Lower leg skin (tissue), 4 donors: Measurements from ENCODE around the gene IL33. TPM values are rescaled to one million over a fixed set of nuclear protein-coding genes. Genes with fewer than 3 reads are reported as not detected.

Experiments
- DNase-seq, 2 donors: peaks; one replicate each; pipeline ENCODE4 v3.0.0-alpha.2; 2019; ENCODE audit warnings: low spot score in 2 of 2
- H3K4me3 ChIP-seq: fragments of 200-600 bp; sonication (generic); 2 replicates; pipeline ENCODE4 v1.5.1; 2017; ENCODE audit warnings: mild to moderate bottlenecking, low read depth; ENCODE audit not compliant: poor library complexity, severe bottlenecking
- POLR2A ChIP-seq, 2 donors: fragments of 450-650 bp; IDR thresholded peaks; one replicate each; pipeline ENCODE4 v1.6.1; 2016 to 2017; ENCODE audit warnings: antibody characterized with exemption in 2 of 2, mild to moderate bottlenecking in 1 of 2, moderate library complexity in 1 of 2
- WGBS, 2 donors: methylation state at CpG; one replicate each; pipeline ENCODE4 v1.1.5; 2018; 5-methylcytosine and 5-hydroxymethylcytosine counted together
- intact Hi-C: fragments of 100-400 bp; cut with DNase I; formaldehyde crosslinking; loops from one replicate; pipeline ENCODE4 v1.15.0; 2023; ENCODE audit warnings: low total_unique reads
- total RNA-seq, 4 donors: library from RNA; depleted of rRNA; stranded (reverse); fragments of >200 nt; gene quantifications; one replicate each; pipeline ENCODE4 v1.1.0, GENCODE V29; 2016
- TF ChIP-seq, protein P1 (sequence below), 3 donors: fragments of 450-650 bp; IDR thresholded peaks; one replicate each; pipeline ENCODE4 v1.5.1; 2016; ENCODE audit warnings: antibody characterized with exemption in 3 of 3, mild to moderate bottlenecking in 3 of 3, moderate library complexity in 2 of 3

Gene IL33
- total RNA-seq, 4 donors from 2014 or later = 4.1 to 28.5 (median 8.2) TPM

DNA sequence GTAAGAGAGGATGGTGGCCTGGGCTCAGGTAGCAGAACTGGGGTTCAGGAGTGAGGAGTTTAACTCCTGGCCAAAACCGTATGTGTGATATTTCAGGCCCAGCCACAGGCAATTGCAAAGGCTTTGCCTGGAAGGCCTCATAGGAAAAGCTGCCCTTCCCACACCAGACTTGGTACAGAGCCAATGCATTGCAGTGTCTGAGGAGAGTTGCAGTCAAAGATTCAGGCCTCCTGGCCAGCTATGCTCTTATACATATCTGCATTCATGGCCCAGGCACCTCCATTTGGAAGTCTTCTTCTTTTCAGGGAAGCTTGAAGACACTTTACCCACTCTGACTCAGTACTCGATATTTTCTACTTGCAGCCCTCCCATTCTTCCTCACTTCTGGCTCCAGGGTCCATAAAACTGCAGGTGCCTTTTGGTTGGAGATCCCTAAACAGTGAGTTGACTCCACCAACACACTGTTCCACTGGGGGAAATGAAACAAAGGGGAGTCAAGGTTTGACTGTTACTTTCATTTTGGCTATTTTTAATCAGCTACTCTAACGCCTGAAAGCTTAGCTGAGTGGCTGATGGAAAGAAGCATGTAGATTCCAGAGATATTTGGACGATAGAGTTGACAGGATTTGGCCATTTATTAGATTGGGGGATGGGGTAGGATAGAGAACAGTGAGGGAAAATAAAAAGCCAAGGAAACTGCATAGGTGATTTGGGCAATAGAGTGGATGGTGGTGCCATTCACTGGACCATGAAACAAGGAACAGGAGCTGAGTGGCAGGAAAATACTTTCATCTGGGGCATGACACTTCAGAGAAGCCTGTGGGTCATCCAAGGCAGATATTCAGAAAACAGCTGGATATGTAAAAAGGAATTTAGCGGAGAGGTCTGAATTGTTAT lies 30.6 kb upstream of the IL33 start:
- DNase-seq = no peak
- WGBS, 2 donors = 55 to 56% methylated on average over 5 of the region's 5 CpGs
- intact Hi-C loops = no loop called here
- no peak overlapping the region for H3K4me3 ChIP-seq
- no peak for TF ChIP-seq POLR2A (IDR thresholded peaks at IDR 0.05)
- TF ChIP-seq, protein P1, sequence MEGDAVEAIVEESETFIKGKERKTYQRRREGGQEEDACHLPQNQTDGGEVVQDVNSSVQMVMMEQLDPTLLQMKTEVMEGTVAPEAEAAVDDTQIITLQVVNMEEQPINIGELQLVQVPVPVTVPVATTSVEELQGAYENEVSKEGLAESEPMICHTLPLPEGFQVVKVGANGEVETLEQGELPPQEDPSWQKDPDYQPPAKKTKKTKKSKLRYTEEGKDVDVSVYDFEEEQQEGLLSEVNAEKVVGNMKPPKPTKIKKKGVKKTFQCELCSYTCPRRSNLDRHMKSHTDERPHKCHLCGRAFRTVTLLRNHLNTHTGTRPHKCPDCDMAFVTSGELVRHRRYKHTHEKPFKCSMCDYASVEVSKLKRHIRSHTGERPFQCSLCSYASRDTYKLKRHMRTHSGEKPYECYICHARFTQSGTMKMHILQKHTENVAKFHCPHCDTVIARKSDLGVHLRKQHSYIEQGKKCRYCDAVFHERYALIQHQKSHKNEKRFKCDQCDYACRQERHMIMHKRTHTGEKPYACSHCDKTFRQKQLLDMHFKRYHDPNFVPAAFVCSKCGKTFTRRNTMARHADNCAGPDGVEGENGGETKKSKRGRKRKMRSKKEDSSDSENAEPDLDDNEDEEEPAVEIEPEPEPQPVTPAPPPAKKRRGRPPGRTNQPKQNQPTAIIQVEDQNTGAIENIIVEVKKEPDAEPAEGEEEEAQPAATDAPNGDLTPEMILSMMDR (IDR thresholded peaks at IDR 0.05) = no peak

DNA sequence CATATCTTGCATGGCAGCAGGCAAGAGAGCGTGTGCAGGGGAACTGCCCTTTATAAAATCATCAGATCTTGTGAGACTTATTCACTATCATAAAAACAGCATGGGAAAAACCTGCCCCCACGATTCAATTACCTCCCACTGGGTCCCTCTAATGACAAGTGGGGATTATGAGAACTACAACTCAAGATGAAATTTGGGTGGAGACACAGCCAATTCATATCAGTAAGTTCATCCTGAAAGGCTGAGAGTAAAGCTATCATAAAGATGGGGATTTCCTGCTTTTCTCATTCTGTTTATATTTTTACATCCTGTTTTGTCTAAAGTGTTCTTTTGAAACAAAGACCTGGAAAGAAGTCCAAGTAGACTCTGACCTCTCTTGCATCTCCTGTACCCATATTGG lies 28.9 kb upstream of the IL33 start:
- TF ChIP-seq POLR2A (IDR thresholded peaks at IDR 0.05) = no peak
- WGBS, 2 donors = 63 to 72% methylated on average over 2 of the region's 2 CpGs
- no peak for DNase-seq
- no peak overlapping the region for H3K4me3 ChIP-seq
- intact Hi-C loops = no loop called here

DNA sequence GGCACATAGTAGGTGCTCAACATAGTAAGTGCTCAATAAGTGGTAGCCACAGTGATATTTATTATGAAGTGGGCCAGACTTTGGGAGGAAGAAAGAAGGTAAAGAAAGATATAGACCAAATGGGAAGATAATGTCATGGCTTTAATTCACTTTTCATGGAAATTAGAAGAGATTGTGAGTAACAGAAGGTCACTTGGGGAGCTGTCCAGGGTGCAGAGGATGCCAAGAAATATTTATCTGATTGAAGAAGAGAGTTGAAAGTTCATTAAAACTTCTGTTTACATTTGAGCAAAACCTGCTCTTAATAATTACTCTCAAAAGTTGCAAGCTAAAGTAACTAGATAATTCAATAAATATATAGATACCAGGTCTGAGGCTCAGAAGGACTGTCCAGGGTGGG lies 28.3 kb upstream of the IL33 start:
- no peak for TF ChIP-seq POLR2A (IDR thresholded peaks at IDR 0.05)
- no peak for DNase-seq
- no peak overlapping the region for H3K4me3 ChIP-seq
- intact Hi-C loops = no loop called here

DNA sequence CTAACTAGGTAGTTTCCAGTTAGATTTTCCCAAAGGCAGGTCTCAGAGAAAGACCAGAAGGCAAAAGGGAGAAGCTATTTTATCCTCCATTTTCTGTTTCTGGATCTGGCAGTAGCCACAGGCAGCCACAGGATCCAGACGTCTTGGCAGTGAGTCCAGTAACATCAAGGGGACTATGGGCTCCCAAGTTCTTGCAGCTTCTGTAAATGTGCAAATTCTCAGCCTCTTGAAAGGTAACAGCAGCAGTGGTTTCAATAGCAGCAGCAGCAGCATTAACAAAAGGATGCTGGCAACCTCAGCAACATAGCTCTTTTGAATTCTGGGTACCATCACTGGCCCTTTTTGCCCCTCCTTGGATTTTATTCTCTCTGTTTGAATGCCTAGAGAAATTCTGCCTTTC lies 27.1 kb upstream of the IL33 start:
- intact Hi-C loops = no loop called here
- no peak for TF ChIP-seq POLR2A (IDR thresholded peaks at IDR 0.05)
- TF ChIP-seq, protein P1 (IDR thresholded peaks at IDR 0.05) = no peak
- no peak for DNase-seq
- WGBS, 2 donors = 13 to 43% methylated on average over 1 of the region's 1 CpG
- no peak overlapping the region for H3K4me3 ChIP-seq

DNA sequence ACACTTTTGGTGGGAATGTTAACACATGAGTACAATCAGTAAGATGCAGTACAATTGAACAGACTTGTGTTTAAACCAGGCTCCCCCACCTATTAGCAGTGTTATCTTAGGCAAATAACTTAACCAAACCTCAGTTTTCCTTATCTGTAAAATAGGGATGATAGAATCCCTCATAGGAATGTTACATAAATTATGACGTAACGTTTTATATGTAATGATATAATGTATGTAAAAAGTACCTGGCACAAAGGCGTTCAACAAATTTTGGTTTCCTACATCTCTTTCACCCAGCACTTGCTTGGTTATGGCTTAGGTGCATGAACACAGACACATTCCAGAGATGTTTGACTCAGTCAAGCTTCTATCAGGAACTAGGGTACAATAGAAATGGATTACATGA lies 26.7 kb upstream of the IL33 start:
- 87 to 88% methylated on average over 3 of the region's 3 CpGs for WGBS, 2 donors
- H3K4me3 ChIP-seq = no peak overlapping the region
- no peak for TF ChIP-seq POLR2A (IDR thresholded peaks at IDR 0.05)
- TF ChIP-seq, protein P1 (IDR thresholded peaks at IDR 0.05) = no peak
- no peak for DNase-seq
- intact Hi-C loops = no loop called here

DNA sequence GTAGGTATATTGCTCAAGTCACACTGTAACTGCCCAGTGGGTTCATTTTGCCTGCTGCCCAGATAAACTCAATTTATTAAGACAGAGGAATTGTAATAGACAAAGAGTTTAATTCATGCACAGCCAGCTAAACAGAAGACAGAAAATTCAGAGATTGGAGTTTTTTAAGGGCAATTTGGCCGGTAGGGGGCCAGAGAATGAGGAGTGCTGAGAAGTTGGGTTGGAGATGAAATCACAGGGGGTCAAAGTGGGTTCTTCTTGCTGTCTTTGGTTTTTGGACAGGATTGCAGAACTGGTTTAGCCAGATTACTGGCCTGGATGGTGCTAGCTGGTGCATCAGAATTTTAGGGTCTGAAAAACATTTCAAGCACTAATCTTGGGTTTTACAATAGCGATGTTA lies 20.7 kb upstream of the IL33 start:
- WGBS, 2 donors = 67 to 68% methylated on average over 2 of the region's 2 CpGs

More for the DNA sequence above, 20.7 kb upstream of the IL33 start:
- H3K4me3 ChIP-seq = no peak overlapping the region
- no peak for TF ChIP-seq POLR2A (IDR thresholded peaks at IDR 0.05)
- TF ChIP-seq, protein P1 (IDR thresholded peaks at IDR 0.05) = no peak
- intact Hi-C loops = no loop called here
- no peak for DNase-seq
